RWPE1 (cell line): Measurements from ENCODE around the gene EPB42.

Experiments
- CTCF ChIA-PET: fragments of 350-600 bp; sonication (Branson Sonifier 250); formaldehyde crosslinking; extraction: SDS; loops from one replicate; lab custom pipeline; 2021; lab: Yijun Ruan, JAX
- POLR2A ChIA-PET: fragments of 400-600 bp; formaldehyde crosslinking; extraction: SDS; loops from one replicate; lab custom pipeline; 2020; ENCODE audit warnings: antibody characterized with exemption; ENCODE audit not compliant: low non-redundant PET; lab: Yijun Ruan, JAX
- DNase-seq: peaks from one replicate; pipeline ENCODE4 v3.0.0; 2012; ENCODE audit warnings: low spot score
- H3K27ac ChIP-seq: fragments of 450-650 bp; 2 replicates; pipeline ENCODE4 v1.5.1; 2017
- TF ChIP-seq, protein P1 (sequence below): fragments of 450-650 bp; conservative IDR thresholded peaks from 2 replicates; pipeline ENCODE4 v1.5.1; 2017; ENCODE audit warnings: low read depth, mild to moderate bottlenecking

The EPB42 gene

DNA sequence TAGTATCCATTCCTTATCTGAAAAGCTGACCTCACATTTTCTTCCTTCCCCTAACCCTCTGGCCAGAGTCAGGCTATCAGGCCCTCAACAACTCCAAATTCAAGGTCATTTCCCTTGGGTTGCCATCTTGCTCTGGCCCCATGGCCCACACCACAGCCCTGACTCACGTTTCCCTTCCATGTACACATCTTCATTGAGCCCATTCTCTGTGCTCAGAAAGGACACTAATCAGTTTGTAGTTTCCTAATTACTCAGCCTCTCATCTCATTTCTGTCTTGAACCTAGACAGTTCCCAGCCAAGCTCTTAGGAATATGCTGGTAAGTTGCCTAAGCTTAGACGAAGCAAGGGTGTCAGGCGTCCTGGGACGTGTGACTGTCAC, 31.0 kb upstream of the EPB42 start:
- DNase-seq = no peak
- POLR2A ChIA-PET = no interaction called here
- CTCF ChIA-PET = no interaction called here
- no peak overlapping the region for H3K27ac ChIP-seq
- TF ChIP-seq, protein P1, sequence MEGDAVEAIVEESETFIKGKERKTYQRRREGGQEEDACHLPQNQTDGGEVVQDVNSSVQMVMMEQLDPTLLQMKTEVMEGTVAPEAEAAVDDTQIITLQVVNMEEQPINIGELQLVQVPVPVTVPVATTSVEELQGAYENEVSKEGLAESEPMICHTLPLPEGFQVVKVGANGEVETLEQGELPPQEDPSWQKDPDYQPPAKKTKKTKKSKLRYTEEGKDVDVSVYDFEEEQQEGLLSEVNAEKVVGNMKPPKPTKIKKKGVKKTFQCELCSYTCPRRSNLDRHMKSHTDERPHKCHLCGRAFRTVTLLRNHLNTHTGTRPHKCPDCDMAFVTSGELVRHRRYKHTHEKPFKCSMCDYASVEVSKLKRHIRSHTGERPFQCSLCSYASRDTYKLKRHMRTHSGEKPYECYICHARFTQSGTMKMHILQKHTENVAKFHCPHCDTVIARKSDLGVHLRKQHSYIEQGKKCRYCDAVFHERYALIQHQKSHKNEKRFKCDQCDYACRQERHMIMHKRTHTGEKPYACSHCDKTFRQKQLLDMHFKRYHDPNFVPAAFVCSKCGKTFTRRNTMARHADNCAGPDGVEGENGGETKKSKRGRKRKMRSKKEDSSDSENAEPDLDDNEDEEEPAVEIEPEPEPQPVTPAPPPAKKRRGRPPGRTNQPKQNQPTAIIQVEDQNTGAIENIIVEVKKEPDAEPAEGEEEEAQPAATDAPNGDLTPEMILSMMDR = no peak

- ChIA-PET POLR2A (no interaction called here), CTCF (interaction anchor here (1.2 to 1.5 kb wide), 2 partner anchors 26 to 34 kb away, joined by 4 to 10 read pairs; no protein-coding TSS in a partner anchor)
- no peak for DNase-seq
- H3K27ac ChIP-seq = no peak overlapping the region
- TF ChIP-seq, protein P1 = no peak
These were observed 30.5 kb upstream of the EPB42 start for GRCh38 chr15:43251185-43251870.

GRCh38 chr15:43250785-43251184, 30.0 kb upstream of the EPB42 start:
- POLR2A ChIA-PET = no interaction called here
- no peak overlapping the region for H3K27ac ChIP-seq
- CTCF ChIA-PET = interaction anchor here (1.2 to 1.5 kb wide), 2 partner anchors 25 to 35 kb away, joined by 4 to 10 read pairs; no protein-coding TSS in a partner anchor
- TF ChIP-seq, protein P1 = no peak
- no peak for DNase-seq

DNA sequence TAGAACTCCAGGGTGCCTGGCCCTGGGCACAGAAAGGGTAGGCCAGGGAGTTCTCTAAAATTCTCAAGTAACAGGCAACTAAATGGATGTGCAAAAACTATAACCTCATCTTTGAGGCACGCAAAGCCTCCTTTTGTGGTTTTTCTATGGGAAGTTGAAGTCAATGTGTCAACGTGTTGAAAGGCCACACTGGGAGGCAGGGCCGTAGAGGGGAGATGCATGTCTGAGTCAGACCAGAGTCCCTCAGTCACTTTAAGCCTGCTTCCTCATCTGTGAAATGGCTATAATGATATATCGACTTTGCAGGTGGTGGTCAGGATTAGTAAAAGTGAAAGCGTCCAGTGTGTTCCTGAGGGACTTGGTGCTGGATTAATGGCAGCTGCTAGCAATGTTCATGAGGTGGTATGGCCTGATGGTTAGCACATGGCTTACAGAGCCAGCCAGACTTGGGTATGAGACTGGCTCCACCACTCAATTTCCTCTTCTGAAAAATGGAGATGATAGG, 28.9 kb upstream of the EPB42 start:
- CTCF ChIA-PET = interaction anchor here (1.5 kb wide), 1 partner anchor 24 kb away, joined by 10 read pairs; no protein-coding TSS in a partner anchor
- POLR2A ChIA-PET = no interaction called here
- no peak for DNase-seq
- no peak overlapping the region for H3K27ac ChIP-seq
- TF ChIP-seq, protein P1 = no peak

GRCh38 chr15:43249236-43249635, 28.4 kb upstream of the EPB42 start:
- no peak overlapping the region for H3K27ac ChIP-seq
- TF ChIP-seq, protein P1 = no peak
- ChIA-PET POLR2A (no interaction called here), CTCF (no interaction called here)
- DNase-seq = no peak

- CTCF ChIA-PET = no interaction called here
- TF ChIP-seq, protein P1 = no peak
- DNase-seq = no peak
- no peak overlapping the region for H3K27ac ChIP-seq
- POLR2A ChIA-PET = no interaction called here
These were observed 25.5 kb upstream of the EPB42 start for GRCh38 chr15:43246261-43246774.
